Activated naive CD4-positive, alpha-beta T cell treated with anti-CD3 and anti-CD28 coated beads for 36 hours (primary cell): Measurements from ENCODE around the gene ALDH3B2. TPM values are rescaled to one million over a fixed set of nuclear protein-coding genes. Genes with fewer than 3 reads are reported as not detected.

Experiments
- CTCF ChIA-PET: fragments of 350-600 bp; sonication (Branson Sonifier 250); formaldehyde crosslinking; loops from one replicate; lab custom pipeline; 2021; ENCODE audit warnings: antibody characterized with exemption; lab: Charles Lee
- DNase-seq: peaks from one replicate; pipeline ENCODE4 v3.0.0-alpha.2; 2020
- H3K27ac Mint-ChIP-seq: one replicate; pipeline ENCODE4 v1.8.0; 2021; ENCODE audit warnings: mild to moderate bottlenecking, mixed read lengths
- H3K27me3 Mint-ChIP-seq: one replicate; pipeline ENCODE4 v1.8.0; 2021; ENCODE audit warnings: low read depth, mixed read lengths
- H3K36me3 Mint-ChIP-seq: one replicate; pipeline ENCODE4 v1.8.0; 2021; ENCODE audit warnings: low read depth, mixed read lengths
- H3K4me1 Mint-ChIP-seq: one replicate; pipeline ENCODE4 v1.8.0; 2021; ENCODE audit warnings: low read depth, mixed read lengths
- H3K4me3 Mint-ChIP-seq: one replicate; pipeline ENCODE4 v1.8.0; 2021; ENCODE audit warnings: mild to moderate bottlenecking, moderate library complexity, mixed read lengths
- H3K9me3 Mint-ChIP-seq: one replicate; pipeline ENCODE4 v1.8.0; 2021; ENCODE audit warnings: mixed read lengths
- intact Hi-C: fragments of 100-400 bp; cut with micrococcal nuclease; formaldehyde crosslinking; loops from one replicate; pipeline ENCODE4 v1.15.1; 2023
- total RNA-seq, 2 experiments: library from RNA; stranded (reverse); gene quantifications; one replicate each; pipeline ENCODE4 v1.2.3, GENCODE V29; 2021

ALDH3B2 gene
- total RNA-seq, 2 experiments from 2014 or later: not detected

DNA sequence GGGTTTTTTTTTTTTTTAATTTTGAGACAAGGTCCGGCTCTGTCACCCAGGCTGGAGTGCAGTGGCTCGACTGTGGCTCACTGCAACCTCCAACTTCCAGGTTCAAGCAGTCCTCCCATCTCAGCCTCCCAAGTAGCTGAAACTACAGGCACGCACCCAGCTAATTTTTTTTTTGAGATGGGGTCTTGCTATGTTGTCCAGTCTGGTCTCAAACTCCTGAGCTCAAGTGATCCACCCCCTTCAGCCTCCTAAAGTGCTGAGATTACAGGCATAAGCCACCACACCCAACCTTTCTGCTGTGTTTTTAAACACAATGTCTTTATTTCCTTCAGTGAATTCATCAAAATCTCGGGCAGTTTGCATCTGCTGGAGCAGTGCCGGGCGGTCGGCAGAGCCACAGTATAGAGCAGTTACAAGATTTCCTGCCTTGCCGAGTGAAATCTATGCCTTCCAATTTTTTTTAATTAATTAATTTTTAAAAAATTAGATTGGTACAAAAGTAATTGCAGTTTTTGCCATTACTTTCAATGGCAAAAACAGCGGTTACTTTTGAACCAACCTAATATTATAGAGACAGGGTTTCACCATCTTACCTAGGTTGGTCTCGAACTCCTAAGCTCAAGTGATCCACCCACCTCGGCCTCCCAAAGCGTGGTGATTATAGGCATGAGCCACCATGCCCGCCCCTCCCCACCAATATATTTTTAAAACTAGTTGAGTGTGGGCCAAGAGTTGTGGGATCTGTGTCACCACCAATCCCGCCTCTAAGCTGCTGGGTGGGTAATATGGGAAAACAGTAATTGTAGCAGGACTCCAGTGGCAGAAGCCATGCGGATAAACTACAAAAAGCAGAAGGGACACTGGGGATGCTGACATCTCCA is 21.2 kb downstream of the ALDH3B2 start:
- intact Hi-C loops: no loop called here
- Mint-ChIP-seq H3K36me3 (no peaks in the 10 kb centered on the region), H3K27ac (no peak overlapping the region), H3K4me1 (peaks cover 21% of the 10 kb centered on the region), H3K9me3 (peaks cover 5% of the 10 kb centered on the region), H3K27me3 (no peaks in the 10 kb centered on the region), H3K4me3 (no peak overlapping the region)
- DNase-seq: no peak
- CTCF ChIA-PET: no interaction called here

DNA sequence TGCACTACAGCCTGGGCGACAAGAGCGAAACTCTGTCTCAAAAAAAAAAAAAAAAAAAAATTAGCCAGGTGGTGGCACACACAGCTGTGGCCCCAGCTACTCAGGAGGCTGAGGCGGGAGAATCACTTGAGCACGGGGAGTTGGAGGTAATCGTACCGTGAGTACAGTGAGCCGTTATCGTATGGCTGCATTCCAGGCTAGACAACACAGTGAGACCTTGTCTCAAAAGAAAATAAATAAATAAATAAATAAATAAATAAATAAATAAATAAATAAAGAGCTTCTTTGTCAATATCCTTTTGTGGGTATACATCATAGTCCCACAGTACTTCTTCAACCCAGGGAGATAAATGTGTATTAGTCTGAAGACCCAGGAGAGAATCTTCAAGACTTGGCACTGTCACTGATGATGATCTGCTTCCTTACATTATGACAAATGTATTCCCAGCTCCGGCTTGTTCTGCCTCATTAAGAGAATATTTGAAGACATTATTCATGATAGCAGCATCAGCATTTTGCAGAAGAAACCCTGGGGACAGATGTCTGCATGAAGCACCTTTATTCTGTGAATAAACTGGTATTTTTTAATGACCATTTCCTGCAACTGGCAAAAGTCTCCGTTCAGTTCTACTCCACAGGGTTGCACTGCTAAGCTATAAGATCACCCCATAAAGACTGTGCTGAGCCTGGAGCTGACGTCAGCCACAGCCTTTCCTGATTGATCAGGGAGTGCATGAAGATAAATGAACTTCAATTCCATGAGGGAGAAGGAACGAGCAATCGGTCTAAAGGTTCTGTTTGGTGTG is 22.2 kb downstream of the ALDH3B2 start:
- no peaks in the 10 kb centered on the region for H3K27me3 Mint-ChIP-seq
- DNase-seq: no peak
- no peaks in the 10 kb centered on the region for H3K36me3 Mint-ChIP-seq
- peaks cover 21% of the 10 kb centered on the region for H3K4me1 Mint-ChIP-seq
- intact Hi-C loops: no loop called here
- CTCF ChIA-PET: interaction anchor here (1.2 kb wide), 1 partner anchor 38 kb away, joined by 6 read pairs; no protein-coding TSS in a partner anchor
- H3K27ac Mint-ChIP-seq: no peak overlapping the region
- peaks cover 5% of the 10 kb centered on the region for H3K9me3 Mint-ChIP-seq
- H3K4me3 Mint-ChIP-seq: no peak overlapping the region

DNA sequence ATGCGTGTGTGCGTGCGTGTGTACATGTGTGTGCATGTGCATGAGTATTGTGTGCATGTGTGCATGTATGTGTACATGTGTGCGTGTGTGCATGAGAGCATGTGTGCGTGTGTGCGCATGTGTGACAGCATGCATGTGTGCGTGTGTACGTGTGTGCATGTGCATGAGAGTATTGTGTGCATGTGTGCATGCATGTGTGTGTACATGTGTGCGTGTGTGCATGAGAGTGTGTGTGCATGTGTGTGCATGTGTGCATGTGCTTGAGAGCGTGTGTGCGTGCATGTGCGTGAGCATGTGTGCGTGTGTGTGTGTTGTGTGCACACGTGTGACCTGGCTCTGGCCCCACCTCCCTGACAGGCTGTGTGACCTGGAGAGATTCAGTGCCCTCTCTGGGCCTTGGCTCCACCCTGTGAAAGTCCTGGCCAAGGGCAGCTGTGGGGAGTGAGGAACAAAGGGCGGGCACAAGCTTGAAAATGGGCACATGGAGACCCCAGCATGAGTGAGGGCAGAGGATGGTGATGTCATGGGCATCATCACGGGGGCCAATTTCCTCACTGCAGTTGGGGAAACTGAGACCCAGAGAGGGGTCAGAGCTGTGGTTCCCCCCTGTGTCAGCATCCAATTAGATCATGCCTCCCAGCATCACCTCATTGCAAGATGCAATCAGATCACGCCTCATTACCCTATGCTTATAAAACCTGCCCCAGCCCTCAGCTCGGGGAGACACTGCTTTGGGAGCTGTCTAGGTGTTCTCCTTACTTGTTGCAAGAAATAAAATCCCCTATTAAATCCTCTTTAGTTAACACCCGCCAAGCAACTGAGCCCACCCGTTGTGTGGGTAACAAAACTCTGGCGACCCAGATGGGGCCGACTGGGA is 24.6 kb downstream of the ALDH3B2 start:
- Mint-ChIP-seq H3K9me3 (no peaks in the 10 kb centered on the region), H3K4me1 (peaks cover 32% of the 10 kb centered on the region), H3K27ac (peak overlapping the region; percentile 76), H3K4me3 (peak overlapping the region; percentile 79), H3K36me3 (no peaks in the 10 kb centered on the region), H3K27me3 (peaks cover 2% of the 10 kb centered on the region)
- intact Hi-C loops: loop anchor here (5.0 kb wide), 1 partner anchor 77 kb away; no protein-coding TSS in a partner anchor
- CTCF ChIA-PET: interaction anchor here (0.6 to 1.9 kb wide), 4 partner anchors 10 to 35 kb away, joined by 4 to 10 read pairs (median 5); partner anchors contain the start of gene NUDT8
- DNase-seq: no peak

- no peak for DNase-seq
- CTCF ChIA-PET: interaction anchor here (0.9 to 1.9 kb wide), 5 partner anchors 9 to 65 kb away, joined by 3 to 12 read pairs (median 4); partner anchors contain the start of gene TBX10
- peaks cover 32% of the 10 kb centered on the region for H3K4me1 Mint-ChIP-seq
- H3K36me3 Mint-ChIP-seq: no peaks in the 10 kb centered on the region
- no peaks in the 10 kb centered on the region for H3K9me3 Mint-ChIP-seq
- intact Hi-C loops: loop anchor here (1.0 to 5.0 kb wide), 2 partner anchors 10 to 78 kb away; no protein-coding TSS in a partner anchor
- H3K27me3 Mint-ChIP-seq: peaks cover 2% of the 10 kb centered on the region
- H3K4me3 Mint-ChIP-seq: no peak overlapping the region
- H3K27ac Mint-ChIP-seq: no peak overlapping the region
Observed at GRCh38 chr11:67648796-67649613, 25.4 kb downstream of the ALDH3B2 start.

- no peaks in the 10 kb centered on the region for H3K9me3 Mint-ChIP-seq
- no peak overlapping the region for H3K27ac Mint-ChIP-seq
- intact Hi-C loops: loop anchor here (1.0 to 5.0 kb wide), 2 partner anchors 11 to 79 kb away; no protein-coding TSS in a partner anchor
- H3K27me3 Mint-ChIP-seq: peaks cover 2% of the 10 kb centered on the region
- peak; percentile 69 for DNase-seq
- H3K4me1 Mint-ChIP-seq: peaks cover 32% of the 10 kb centered on the region
- H3K36me3 Mint-ChIP-seq: no peaks in the 10 kb centered on the region
- CTCF ChIA-PET: interaction anchor here (0.8 to 1.9 kb wide), 6 partner anchors 9 to 303 kb away, joined by 3 to 12 read pairs (median 4); partner anchors contain the start of gene TBX10
- no peak overlapping the region for H3K4me3 Mint-ChIP-seq
Observed at GRCh38 chr11:67648140-67648795, 26.2 kb downstream of the ALDH3B2 start.

GRCh38 chr11:67647471-67647870 is 27.0 kb downstream of the ALDH3B2 start:
- intact Hi-C loops: loop anchor here (5.0 kb wide), 1 partner anchor 80 kb away; no protein-coding TSS in a partner anchor
- Mint-ChIP-seq H3K4me3 (no peak overlapping the region), H3K4me1 (peaks cover 32% of the 10 kb centered on the region), H3K27ac (no peak overlapping the region), H3K36me3 (no peaks in the 10 kb centered on the region), H3K9me3 (no peaks in the 10 kb centered on the region), H3K27me3 (peaks cover 2% of the 10 kb centered on the region)
- CTCF ChIA-PET: interaction anchor here (0.7 to 1.9 kb wide), 3 partner anchors 11 to 302 kb away, joined by 3 to 12 read pairs (median 3); no protein-coding TSS in a partner anchor
- DNase-seq: no peak

GRCh38 chr11:67646535-67647336 is 27.7 kb downstream of the ALDH3B2 start:
- intact Hi-C loops: loop anchor here (5.0 kb wide), 1 partner anchor 81 kb away; no protein-coding TSS in a partner anchor
- H3K4me1 Mint-ChIP-seq: peaks cover 32% of the 10 kb centered on the region

GRCh38 chr11:67645521-67646461 is 28.6 kb downstream of the ALDH3B2 start:
- intact Hi-C loops: loop anchor here (5.0 kb wide), 1 partner anchor 82 kb away; no protein-coding TSS in a partner anchor
- peaks cover 32% of the 10 kb centered on the region for H3K4me1 Mint-ChIP-seq
- no peak overlapping the region for H3K4me3 Mint-ChIP-seq
- H3K36me3 Mint-ChIP-seq: no peaks in the 10 kb centered on the region
- CTCF ChIA-PET: interaction anchor here (0.8 to 1.8 kb wide), 7 partner anchors 9 to 238 kb away, joined by 3 to 7 read pairs (median 3); partner anchors contain the start of gene NUDT8
- no peak overlapping the region for H3K27ac Mint-ChIP-seq
- no peaks in the 10 kb centered on the region for H3K9me3 Mint-ChIP-seq
- DNase-seq: no peak
- H3K27me3 Mint-ChIP-seq: peaks cover 2% of the 10 kb centered on the region

More at GRCh38 chr11:67646535-67647336, 27.7 kb downstream of the ALDH3B2 start:
- CTCF ChIA-PET: interaction anchor here (0.8 to 1.8 kb wide), 7 partner anchors 8 to 211 kb away, joined by 3 to 7 read pairs (median 3); partner anchors contain the start of gene NUDT8
- Mint-ChIP-seq H3K27me3 (peaks cover 2% of the 10 kb centered on the region), H3K27ac (no peak overlapping the region), H3K9me3 (no peaks in the 10 kb centered on the region), H3K4me3 (no peak overlapping the region), H3K36me3 (no peaks in the 10 kb centered on the region)
- DNase-seq: peak; percentile 60
